DOHH2 (cell line): ENCODE measurements around the gene DLEC1.

Source experiments
- EZH2phosphoT487 ChIP-seq: fragments of 200-600 bp; sonication (generic); IDR thresholded peaks from 2 replicates; pipeline ENCODE4 v1.6.1; 2017; ENCODE audit warnings: borderline replicate concordance, mild to moderate bottlenecking, antibody characterized with exemption, low read length, moderate library complexity, mixed read lengths
- TF ChIP-seq, protein P1 (sequence below): fragments of 200-600 bp; sonication (generic); IDR thresholded peaks from one replicate; pipeline ENCODE4 v1.5.1; 2014; ENCODE audit warnings: antibody characterized with exemption, mild to moderate bottlenecking, low read depth, low read length; ENCODE audit not compliant: poor library complexity, severe bottlenecking

DNA sequence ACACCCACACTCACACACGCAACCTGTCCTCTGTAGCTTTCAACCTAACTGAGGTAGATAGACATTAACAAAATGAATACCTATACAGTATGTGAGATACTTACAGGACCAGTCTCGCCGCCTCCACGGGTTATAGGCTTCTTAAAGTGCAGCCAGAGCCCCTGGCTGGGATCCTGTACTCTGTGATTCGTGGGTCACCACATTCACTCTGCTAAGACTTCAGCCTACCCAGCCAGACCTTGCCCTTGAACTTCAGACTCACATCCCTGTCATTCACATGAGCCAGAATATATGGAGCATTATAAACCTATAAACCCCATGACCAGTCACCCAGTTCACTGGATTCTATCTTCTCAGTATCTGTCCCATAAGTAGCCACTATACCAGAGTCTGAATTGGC lies 1.4 kb downstream of the DLEC1 start:
- TF ChIP-seq, protein P1, sequence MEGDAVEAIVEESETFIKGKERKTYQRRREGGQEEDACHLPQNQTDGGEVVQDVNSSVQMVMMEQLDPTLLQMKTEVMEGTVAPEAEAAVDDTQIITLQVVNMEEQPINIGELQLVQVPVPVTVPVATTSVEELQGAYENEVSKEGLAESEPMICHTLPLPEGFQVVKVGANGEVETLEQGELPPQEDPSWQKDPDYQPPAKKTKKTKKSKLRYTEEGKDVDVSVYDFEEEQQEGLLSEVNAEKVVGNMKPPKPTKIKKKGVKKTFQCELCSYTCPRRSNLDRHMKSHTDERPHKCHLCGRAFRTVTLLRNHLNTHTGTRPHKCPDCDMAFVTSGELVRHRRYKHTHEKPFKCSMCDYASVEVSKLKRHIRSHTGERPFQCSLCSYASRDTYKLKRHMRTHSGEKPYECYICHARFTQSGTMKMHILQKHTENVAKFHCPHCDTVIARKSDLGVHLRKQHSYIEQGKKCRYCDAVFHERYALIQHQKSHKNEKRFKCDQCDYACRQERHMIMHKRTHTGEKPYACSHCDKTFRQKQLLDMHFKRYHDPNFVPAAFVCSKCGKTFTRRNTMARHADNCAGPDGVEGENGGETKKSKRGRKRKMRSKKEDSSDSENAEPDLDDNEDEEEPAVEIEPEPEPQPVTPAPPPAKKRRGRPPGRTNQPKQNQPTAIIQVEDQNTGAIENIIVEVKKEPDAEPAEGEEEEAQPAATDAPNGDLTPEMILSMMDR: no peak
- TF ChIP-seq EZH2phosphoT487: no peak
